GM20000 (cell line): Measurements from ENCODE around the gene DLG2.

Experiments
- DNase-seq: peaks from one replicate; pipeline ENCODE4 v3.0.0; 2012; ENCODE audit warnings: low spot score
- CTCF ChIP-seq: IDR thresholded peaks from 2 replicates; pipeline ENCODE4 v1.5.1; 2012; ENCODE audit warnings: mild to moderate bottlenecking, control low read depth; ENCODE audit errors: extremely low read depth, missing control alignments

DLG2 gene

GRCh38 chr11:84906995-84907394 lies 720.1 kb downstream of the DLG2 start:
- no peak for DNase-seq
- TF ChIP-seq CTCF: no peak

DNA sequence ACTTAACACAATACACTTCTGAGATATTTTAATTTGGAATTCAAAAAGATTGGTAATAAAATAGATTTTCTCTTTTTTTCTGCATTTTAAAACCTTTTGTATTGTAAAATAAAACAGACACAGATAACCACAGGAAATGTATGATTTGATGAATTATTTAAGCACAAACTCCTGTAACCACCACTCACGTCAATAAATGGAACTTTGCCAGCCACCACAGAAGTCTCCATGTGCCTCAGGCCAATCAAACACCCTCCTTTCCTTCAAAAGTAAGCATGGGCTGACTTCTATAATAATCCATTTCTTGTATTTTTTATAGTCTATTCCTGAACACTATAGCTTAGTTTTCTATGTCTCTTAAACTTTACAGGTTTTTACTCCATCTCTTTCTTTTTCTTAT lies 721.7 kb downstream of the DLG2 start:
- DNase-seq: no peak
- no peak for TF ChIP-seq CTCF

- DNase-seq: no peak
- no peak for TF ChIP-seq CTCF
These were observed 724.7 kb downstream of the DLG2 start for GRCh38 chr11:84902445-84902844.

DNA sequence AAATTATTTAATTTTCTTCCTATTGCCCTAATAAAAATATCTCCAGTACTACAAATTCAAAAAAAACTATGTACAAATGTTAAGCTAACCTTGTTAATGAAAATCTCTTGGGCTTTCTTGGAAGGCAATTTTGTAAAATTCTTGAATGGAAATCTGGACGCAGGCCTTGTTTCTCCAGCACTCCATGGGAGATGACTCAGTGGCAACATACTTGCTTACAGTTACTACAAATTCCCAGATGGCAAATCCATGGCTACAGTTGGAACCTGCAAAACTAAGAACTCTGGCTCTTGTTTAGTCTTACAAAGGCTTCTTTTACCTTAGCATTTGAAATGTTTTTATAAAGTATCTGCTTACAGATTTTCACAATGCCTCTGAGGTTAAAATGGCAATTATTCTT lies 725.2 kb downstream of the DLG2 start:
- TF ChIP-seq CTCF: no peak
- DNase-seq: no peak

DNA sequence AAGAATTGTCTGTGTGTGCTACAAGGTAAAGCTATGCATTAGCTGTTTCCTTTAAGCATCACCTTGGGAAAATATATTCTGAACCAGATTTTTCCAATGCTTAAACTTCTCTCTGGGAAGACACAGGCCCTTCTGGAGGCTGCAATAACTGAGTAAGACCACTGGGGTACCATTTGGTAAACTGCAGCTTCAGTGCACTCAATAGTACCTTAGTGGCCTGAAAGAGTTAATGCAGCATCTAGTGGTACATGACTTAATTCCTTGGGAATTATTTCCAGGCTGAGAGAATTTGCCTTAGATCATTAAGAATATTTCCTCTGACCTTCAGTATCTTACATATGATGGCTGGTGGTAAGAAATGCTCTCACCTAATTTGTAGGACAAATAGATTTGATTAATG lies 727.4 kb downstream of the DLG2 start:
- TF ChIP-seq CTCF: no peak

DNA sequence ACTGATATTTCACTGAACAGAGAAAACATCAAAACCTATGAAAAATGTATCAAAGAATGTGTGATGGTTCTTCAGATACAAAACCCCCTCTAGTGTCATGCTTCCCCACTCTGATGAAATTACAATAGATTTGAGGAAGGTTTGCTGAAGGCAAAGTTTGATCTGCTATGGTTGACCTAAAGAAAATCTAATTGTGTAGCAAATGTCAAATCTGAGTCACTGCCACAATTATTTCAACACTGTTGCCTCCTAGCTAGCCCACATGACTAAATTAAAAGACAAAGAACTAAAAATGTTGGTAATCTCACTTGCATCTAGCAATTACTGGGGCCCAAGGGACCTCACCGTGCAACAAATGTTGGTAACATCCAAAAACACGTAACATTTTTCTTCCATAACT lies 728.0 kb downstream of the DLG2 start:
- DNase-seq: no peak
- TF ChIP-seq CTCF: no peak

More for the DNA sequence above, 727.4 kb downstream of the DLG2 start:
- DNase-seq: no peak

GRCh38 chr11:84894666-84895065 lies 732.5 kb downstream of the DLG2 start:
- no peak for TF ChIP-seq CTCF
- no peak for DNase-seq

GRCh38 chr11:84890676-84891075 lies 736.5 kb downstream of the DLG2 start:
- no peak for DNase-seq
- TF ChIP-seq CTCF: no peak
